H1 (cell line): ENCODE measurements around the gene DCAF4. TPM values are rescaled to one million over a fixed set of nuclear protein-coding genes. Genes with fewer than 3 reads are reported as not detected.
A peak's percentile ranks its signal among the peaks of the same experiment; 100 is the strongest.

Experiments used
- CTCF ChIA-PET: fragments of 300-600 bp; sonication (Branson Sonifier 250); formaldehyde crosslinking; loops from one replicate; lab custom pipeline; 2021; ENCODE audit not compliant: partially characterized antibody; lab: Charles Lee
- POLR2A ChIA-PET: fragments of 300-600 bp; sonication (Branson Sonifier 250); formaldehyde crosslinking; loops from one replicate; lab custom pipeline; 2021; ENCODE audit warnings: inconsistent platforms; ENCODE audit not compliant: partially characterized antibody; lab: Charles Lee
- DNase-seq, 2 experiments: peaks; one replicate each; pipeline versions ENCODE4 v3.0.0 to v3.0.0-alpha.2; 2010 to 2022; ENCODE audit warnings: low spot score in 2 of 2, low read depth in 1 of 2, mixed read lengths in 1 of 2
- FAIRE-seq: peaks from 2 replicates; lab custom pipeline; 2011; peaks lifted over from hg19 to GRCh38; lab: Jason Lieb, UNC
- H2AFZ ChIP-seq: 2 replicates; pipeline ENCODE4 v1.8.1; 2012; ENCODE audit warnings: low read length, inconsistent platforms
- H2AK5ac ChIP-seq: 2 replicates; pipeline ENCODE4 v1.6.1; 2013; ENCODE audit warnings: low read depth, low read length
- H2BK120ac ChIP-seq: replicated peaks from 2 replicates; pipeline ENCODE3; 2013; ENCODE audit warnings: low read depth, low read length, inconsistent platforms
- H2BK12ac ChIP-seq: 2 replicates; pipeline ENCODE4 v1.6.1; 2013; ENCODE audit warnings: low read depth, low read length
- H2BK15ac ChIP-seq: 2 replicates; pipeline ENCODE4 v1.6.1; 2013; ENCODE audit warnings: low read length
- H2BK20ac ChIP-seq: 2 replicates; pipeline ENCODE4 v1.6.1; 2013; ENCODE audit warnings: low read length
- H2BK5ac ChIP-seq: 2 replicates; pipeline ENCODE4 v1.6.1; 2013; ENCODE audit warnings: low read depth, low read length
- H3K14ac ChIP-seq: 2 replicates; pipeline ENCODE4 v1.6.1; 2013; ENCODE audit warnings: inconsistent platforms; ENCODE audit not compliant: insufficient read length
- H3K18ac ChIP-seq: 2 replicates; pipeline ENCODE4 v1.6.1; 2013; ENCODE audit warnings: low read length; ENCODE audit errors: extremely low read depth
- H3K23ac ChIP-seq: 2 replicates; pipeline ENCODE4 v1.6.1; 2013; ENCODE audit warnings: inconsistent platforms; ENCODE audit not compliant: insufficient read length
- H3K23me2 ChIP-seq: 2 replicates; pipeline ENCODE4 v1.6.1; 2013; ENCODE audit warnings: low read depth, low read length
- H3K27ac ChIP-seq: 2 replicates; pipeline ENCODE4 v1.6.1; 2011; ENCODE audit warnings: low read depth, low read length, inconsistent platforms
- H3K27me3 ChIP-seq, 4 experiments: replicated peaks in 1 of 4; 1 replicate in 1 of 4; 2 replicates in 3 of 4; pipeline versions ENCODE4 v1.6.1 to v1.8.1; 2011 to 2013; ENCODE audit warnings: low read length in 3 of 4, mild to moderate bottlenecking in 3 of 4, inconsistent platforms in 2 of 4, mixed read lengths in 2 of 4, moderate library complexity in 1 of 4; ENCODE audit not compliant: control insufficient read depth in 3 of 4, insufficient read depth in 3 of 4; ENCODE audit errors: extremely low read depth in 1 of 4
- H3K36me3 ChIP-seq, 4 experiments: 2 replicates each; pipeline versions ENCODE4 v1.6.1 to v1.8.1; 2011 to 2013; ENCODE audit warnings: mild to moderate bottlenecking in 4 of 4, low read length in 3 of 4, moderate library complexity in 2 of 4, control low read depth in 1 of 4, inconsistent platforms in 1 of 4; ENCODE audit not compliant: insufficient read depth in 4 of 4, control insufficient read depth in 2 of 4
- H3K4ac ChIP-seq: replicated peaks from 2 replicates; pipeline ENCODE3; 2013; ENCODE audit warnings: low read length, low read depth, mixed read lengths, inconsistent platforms; ENCODE audit not compliant: insufficient read length
- H3K4me1 ChIP-seq, 4 experiments: replicated peaks in 1 of 4; 1 replicate in 1 of 4; 2 replicates in 3 of 4; pipeline versions ENCODE4 v1.6.1 to v1.8.1; 2011 to 2013; ENCODE audit warnings: low read length in 3 of 4, inconsistent platforms in 2 of 4, mixed read lengths in 1 of 4; ENCODE audit not compliant: insufficient read depth in 4 of 4, control insufficient read depth in 3 of 4
- H3K4me2 ChIP-seq, 2 experiments: 2 replicates each; pipeline versions ENCODE4 v1.6.1 to v1.8.1; 2011 to 2013; ENCODE audit warnings: low read depth in 2 of 2, low read length in 2 of 2, control low read depth in 1 of 2, inconsistent platforms in 1 of 2, mild to moderate bottlenecking in 1 of 2; ENCODE audit not compliant: insufficient read depth in 1 of 2
- H3K4me3 ChIP-seq, 4 experiments: fragments of 200-600, 300-600 bp in 1 of 4; sonication (generic), shearing (Covaris generic), sonication (Bioruptor Twin) in 1 of 4; 2 replicates each; pipeline versions ENCODE4 v1.5.1 to v1.8.1; 2011 to 2016; ENCODE audit warnings: low read length in 4 of 4, low read depth in 3 of 4, control low read depth in 2 of 4, inconsistent platforms in 2 of 4, mild to moderate bottlenecking in 2 of 4, mixed read lengths in 1 of 4, moderate library complexity in 1 of 4; ENCODE audit not compliant: insufficient read depth in 2 of 4; ENCODE audit errors: extremely low read depth in 1 of 4
- H3K56ac ChIP-seq: replicated peaks from 2 replicates; pipeline ENCODE3; 2013; ENCODE audit warnings: low read depth, mild to moderate bottlenecking, mixed read lengths, low read length, inconsistent platforms; ENCODE audit not compliant: insufficient read length
- H3K79me1 ChIP-seq: 2 replicates; pipeline ENCODE4 v1.6.1; 2013; ENCODE audit warnings: low read depth, low read length, control low read depth
- H3K79me2 ChIP-seq, 2 experiments: 2 replicates each; pipeline versions ENCODE4 v1.6.1 to v1.8.1; 2012 to 2013; ENCODE audit warnings: low read length in 2 of 2, mild to moderate bottlenecking in 2 of 2, inconsistent platforms in 1 of 2; ENCODE audit not compliant: insufficient read depth in 2 of 2, control insufficient read depth in 1 of 2
- H3K9ac ChIP-seq, 4 experiments: replicated peaks in 1 of 4; 1 replicate in 1 of 4; 2 replicates in 3 of 4; pipeline versions ENCODE4 v1.6.1 to v1.8.1; 2011 to 2013; ENCODE audit warnings: low read depth in 3 of 4, low read length in 3 of 4, control low read depth in 2 of 4, mild to moderate bottlenecking in 2 of 4, moderate library complexity in 2 of 4, inconsistent platforms in 1 of 4; ENCODE audit errors: extremely low read depth in 1 of 4
- H3K9me3 ChIP-seq, 2 experiments: 2 replicates each; pipeline versions ENCODE4 v1.6.1 to v1.8.1; 2012 to 2013; ENCODE audit warnings: mild to moderate bottlenecking in 2 of 2, moderate library complexity in 2 of 2, control low read depth in 1 of 2, inconsistent platforms in 1 of 2, low read depth in 1 of 2, low read length in 1 of 2, mixed read lengths in 1 of 2; ENCODE audit not compliant: insufficient read depth in 2 of 2
- H4K20me1 ChIP-seq, 2 experiments: replicated peaks in 1 of 2; 2 replicates each; pipeline versions ENCODE3 to v1.8.1; 2011 to 2013; ENCODE audit warnings: inconsistent platforms in 2 of 2, low read length in 2 of 2, mild to moderate bottlenecking in 1 of 2; ENCODE audit not compliant: insufficient read depth in 2 of 2, control insufficient read depth in 1 of 2
- H4K5ac ChIP-seq: 2 replicates; pipeline ENCODE4 v1.6.1; 2013; ENCODE audit warnings: low read length, low read depth, mixed read lengths, inconsistent platforms; ENCODE audit not compliant: insufficient read length
- H4K8ac ChIP-seq: 2 replicates; pipeline ENCODE4 v1.8.0; 2013; ENCODE audit warnings: mild to moderate bottlenecking, moderate library complexity, low read length, inconsistent platforms; ENCODE audit not compliant: insufficient read depth; ENCODE audit errors: extremely low read depth
- H4K91ac ChIP-seq: replicated peaks from 2 replicates; pipeline ENCODE3; 2013; ENCODE audit warnings: low read length, mixed read lengths, inconsistent platforms; ENCODE audit not compliant: insufficient read length
- BCL11A ChIP-seq, 2 experiments: IDR thresholded peaks; one replicate each; pipeline ENCODE4 v1.6.1; 2011; ENCODE audit warnings: low read depth in 2 of 2, low read length in 2 of 2, mild to moderate bottlenecking in 2 of 2
- CEBPB ChIP-seq: IDR thresholded peaks from 2 replicates; pipeline ENCODE4 v1.6.1; 2012; ENCODE audit warnings: low read depth, low read length
- POLR2A ChIP-seq, 2 experiments: IDR thresholded peaks; 1 replicate in 1 of 2; 2 replicates in 1 of 2; pipeline ENCODE4 v1.6.1; 2011; ENCODE audit warnings: low read depth in 2 of 2, low read length in 2 of 2, mild to moderate bottlenecking in 2 of 2; ENCODE audit errors: control extremely low read depth in 1 of 2
- WGBS, 2 experiments: shearing (Covaris generic) in 1 of 2; methylation state at CpG; one replicate each; pipeline versions ENCODE4 v1.1.6 to v1.1.7; 2013 to 2015; ENCODE audit warnings: low lambda C conversion rate in 2 of 2, mixed read lengths in 2 of 2, inconsistent platforms in 1 of 2, low coverage in 1 of 2, missing lambda C conversion rate in 1 of 2; ENCODE audit not compliant: insufficient replicate concordance in 2 of 2, insufficient coverage in 1 of 2, insufficient read length in 1 of 2; ENCODE audit errors: extremely low coverage in 1 of 2, missing lambda C conversion rate in 1 of 2; 5-methylcytosine and 5-hydroxymethylcytosine counted together
- polyA plus RNA-seq, 7 experiments: library from polyadenylated mRNA; depleted of rRNA in 3 of 7; stranded (reverse) in 5 of 7; unstranded in 2 of 7; fragments of >200 nt in 5 of 7; fragments of 200-250 nt in 2 of 7; gene quantifications; 1 replicate in 5 of 7; 2 replicates in 1 of 7; 4 replicates in 1 of 7; pipeline versions ENCODE4 v1.2.1 to v1.2.3, GENCODE V29; 2011 to 2013; ENCODE audit warnings: missing spikeins in 2 of 7, mixed read lengths in 2 of 7
- total RNA-seq: library from RNA; stranded (reverse); fragmentation: NEBNext Ultra II Directional; extraction: Animal tissue kit (Norgen Biotek cat#: 25700); gene quantifications from 2 replicates; pipeline ENCODE4 v1.2.1, GENCODE V29; 2021

DCAF4 gene
- total and polyA plus RNA-seq, 2 of the 8 experiments (the other 6 are each of a cell fraction or from before 2014, with no cell fraction given): 17.0 to 21.1 TPM

DNA sequence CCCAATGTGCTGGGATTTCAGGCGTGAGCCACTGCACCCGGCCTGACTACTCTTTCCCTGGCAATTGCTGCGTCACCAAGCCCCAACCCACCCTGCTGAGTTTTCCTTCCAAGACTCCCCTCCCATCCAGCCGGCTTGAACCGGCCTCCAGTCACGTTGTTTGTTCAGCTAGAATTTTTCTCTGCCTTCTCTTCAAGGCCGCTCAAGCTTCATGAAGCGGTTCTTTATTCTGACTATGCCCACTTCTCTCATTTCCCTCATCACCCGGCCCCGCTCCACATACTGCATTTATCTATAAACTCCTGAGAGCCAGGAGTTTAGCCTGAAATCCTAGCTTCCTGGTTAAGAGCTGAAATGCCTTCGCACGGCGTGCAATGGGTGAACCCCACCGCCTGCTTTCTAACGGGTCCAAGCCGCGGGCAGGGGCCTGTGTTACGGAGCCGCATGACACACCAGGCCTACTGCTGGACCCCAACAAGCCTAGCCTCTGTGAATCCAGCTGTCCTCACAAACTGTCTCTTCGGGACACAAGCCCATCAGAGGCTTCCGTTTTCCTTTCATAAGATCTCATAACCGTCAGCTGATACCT, 999 bp upstream of the DCAF4 start:
- Histone ChIP-seq H3K4me1 (peaks cover 0 to 2% (median under 1%) of the 10 kb centered on the region in 4 experiments; a peak in 4 of 7 replicates), H3K9ac (no peak overlapping the region), H3K27me3 (peaks cover 0 to 10% (median 8%) of the 10 kb centered on the region in 4 experiments; a peak in 5 of 7 replicates), H4K5ac (no peak overlapping the region), H2BK120ac (no peak overlapping the region), H2BK5ac (no peak overlapping the region), H4K20me1 (no peaks in the 10 kb centered on the region), H3K27ac (no peak overlapping the region), H3K79me1 (no peaks in the 10 kb centered on the region; the same call in 1 of the 2 replicates), H3K4me3 (peak overlapping the region; percentile 66 to 78 (median 71); a peak in 7 of 8 replicates), H2BK12ac (peak overlapping the region; percentile 63), H3K9me3 (no peaks in the 10 kb centered on the region), H3K18ac (peak overlapping the region; percentile 81; the same call in 1 of the 2 replicates), H3K4ac (no peak overlapping the region), H3K14ac (no peak overlapping the region), H3K79me2 (no peaks in the 10 kb centered on the region; a peak in 1 of 4 replicates), H3K56ac (no peak overlapping the region), H3K23me2 (peaks cover 11% of the 10 kb centered on the region), H2AK5ac (no peak overlapping the region), H4K91ac (no peak overlapping the region), H3K36me3 (no peaks in the 10 kb centered on the region; a peak in 1 of 8 replicates), H2BK15ac (no peak overlapping the region), H3K23ac (no peak overlapping the region), H2BK20ac (no peak overlapping the region), H2AFZ (peak overlapping the region; percentile 98; the same call in 1 of the 2 replicates), H4K8ac (no peak overlapping the region), H3K4me2 (peak overlapping the region; percentile 76 to 84; a peak in 3 of 4 replicates)
- WGBS, 2 experiments: 87% methylated on average over 22 of the region's 22 CpGs; no CpG with 5 or more reads in 1 of the 2 experiments
- POLR2A ChIA-PET: no interaction called here
- CTCF ChIA-PET: interaction anchor here (0.5 to 2.3 kb wide), 6 partner anchors 21 to 411 kb away, joined by 3 to 7 read pairs (median 4); no protein-coding TSS in a partner anchor
- FAIRE-seq (no peak), DNase-seq (no peak)
- TF ChIP-seq BCL11A (IDR thresholded peaks at IDR 0.05; ENCODE audit: low read depth in 2 of 2, low read length in 2 of 2) (no peak), POLR2A (IDR thresholded peaks at IDR 0.05; ENCODE audit: control extremely low read depth in 1 of 2, low read depth in 2 of 2, low read length in 2 of 2) (no peak), CEBPB (no peak)
